Measurements from ENCODE around the gene COL1A1. TPM values are rescaled to one million over a fixed set of nuclear protein-coding genes. Genes with fewer than 3 reads are reported as not detected.

Gene COL1A1
- total RNA-seq, 4 donors from 2014 or later: 14.3 to 109 (median 36.6) TPM

- no peak for TF ChIP-seq CTCF (IDR thresholded peaks at IDR 0.05; ENCODE audit: low read depth)
Measured at GRCh38 chr17:50149091-50149416, 52.4 kb downstream of the COL1A1 start.

- no peak for TF ChIP-seq CTCF (IDR thresholded peaks at IDR 0.05; ENCODE audit: low read depth)
Measured at GRCh38 chr17:50148226-50149090, 53.0 kb downstream of the COL1A1 start.

DNA sequence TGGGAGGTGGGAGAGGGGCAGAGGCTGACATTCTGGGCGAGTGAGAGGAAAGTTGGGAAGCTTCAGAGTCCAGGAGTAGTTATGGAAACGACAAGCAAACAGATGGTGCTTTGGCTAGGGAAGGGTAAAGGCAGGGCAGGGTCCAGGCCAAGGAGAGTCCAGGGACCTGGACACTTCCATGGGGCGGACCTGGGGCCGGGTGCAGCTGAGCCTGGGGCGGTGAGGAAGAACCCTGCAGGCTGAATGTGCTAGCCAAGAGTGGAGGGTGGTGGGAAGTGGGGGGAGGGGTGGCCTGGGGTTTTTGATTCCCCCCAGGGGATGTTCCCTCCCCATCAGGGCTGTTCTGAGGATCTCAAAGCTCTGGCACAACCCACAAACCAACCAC is 53.6 kb downstream of the COL1A1 start:
- TF ChIP-seq CTCF (IDR thresholded peaks at IDR 0.05; ENCODE audit: low read depth): no peak

DNA sequence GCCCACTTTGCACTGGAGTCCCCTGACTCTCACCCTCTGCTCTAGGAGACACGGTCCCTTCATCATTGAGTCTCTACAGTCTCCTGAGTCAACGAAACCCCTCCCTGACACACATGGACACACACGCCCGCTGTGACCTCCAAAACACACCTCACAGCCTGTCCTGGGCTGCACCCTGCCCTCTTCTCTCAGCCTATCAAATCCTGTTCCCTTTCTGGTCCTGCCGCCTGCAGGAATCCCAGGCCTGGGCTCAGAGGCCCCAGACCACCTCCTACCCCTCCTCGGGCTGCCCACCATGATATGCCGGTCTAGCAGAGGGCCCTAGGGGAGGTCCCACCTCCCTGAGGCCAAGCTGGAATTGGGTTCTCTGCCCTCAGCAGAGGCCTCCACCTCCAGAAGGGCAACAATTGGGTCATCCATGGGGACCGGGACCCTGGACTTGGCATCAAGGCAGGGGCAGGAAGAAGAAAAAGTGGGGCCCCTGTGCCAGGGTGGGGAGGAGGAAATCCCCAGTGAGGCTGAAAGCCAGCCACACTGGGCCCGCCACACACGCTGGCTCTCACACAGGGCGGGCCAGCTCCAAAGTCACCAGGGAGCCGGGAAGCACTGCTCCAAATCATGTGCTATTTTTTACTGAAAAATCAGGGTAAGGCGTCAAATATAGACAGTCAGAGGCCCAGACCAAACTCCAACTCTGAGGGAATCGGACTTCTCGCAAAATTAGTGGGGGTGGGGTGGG is 54.3 kb downstream of the COL1A1 start:
- TF ChIP-seq CTCF (IDR thresholded peaks at IDR 0.05; ENCODE audit: low read depth): no peak

GRCh38 chr17:50146230-50146926 is 55.1 kb downstream of the COL1A1 start:
- TF ChIP-seq CTCF (IDR thresholded peaks at IDR 0.05; ENCODE audit: low read depth): no peak

GRCh38 chr17:50145532-50146229 is 55.8 kb downstream of the COL1A1 start:
- no peak for TF ChIP-seq CTCF (IDR thresholded peaks at IDR 0.05; ENCODE audit: low read depth)
